NT2/D1 (cell line): ENCODE measurements around the gene CIB2.

Experiments used
- SUZ12 ChIP-seq: IDR thresholded peaks from 2 replicates; pipeline ENCODE4 v1.6.1; 2011; ENCODE audit not compliant: insufficient read length, insufficient read depth; ENCODE audit errors: extremely low read depth
- YY1 ChIP-seq: IDR thresholded peaks from 2 replicates; pipeline ENCODE4 v1.6.1; 2011; ENCODE audit not compliant: insufficient read length, insufficient read depth

GRCh38 chr15:78131295-78132061 lies at the start of gene CIB2:
- no peak for TF ChIP-seq SUZ12
- TF ChIP-seq YY1, result no peak
